MM.1S (cell line): ENCODE results near the gene PKD2L1.

Source experiments
- EZH2 ChIP-seq: fragments of 300-600 bp; sonication (generic); optimal IDR thresholded peaks from 2 replicates; pipeline ENCODE3; 2017; ENCODE audit warnings: low read depth, mild to moderate bottlenecking, antibody characterized with exemption, low read length, mixed read lengths
- EZH2phosphoT487 ChIP-seq: fragments of 300-600 bp; sonication (generic); IDR thresholded peaks from 2 replicates; pipeline ENCODE4 v1.6.1; 2018; ENCODE audit warnings: antibody characterized with exemption, low read length
- TF ChIP-seq, protein P1 (sequence below): fragments of 300-600 bp; sonication (generic); IDR thresholded peaks from 2 replicates; pipeline ENCODE4 v1.5.1; 2016; ENCODE audit warnings: antibody characterized with exemption, low read length, mixed read lengths

DNA sequence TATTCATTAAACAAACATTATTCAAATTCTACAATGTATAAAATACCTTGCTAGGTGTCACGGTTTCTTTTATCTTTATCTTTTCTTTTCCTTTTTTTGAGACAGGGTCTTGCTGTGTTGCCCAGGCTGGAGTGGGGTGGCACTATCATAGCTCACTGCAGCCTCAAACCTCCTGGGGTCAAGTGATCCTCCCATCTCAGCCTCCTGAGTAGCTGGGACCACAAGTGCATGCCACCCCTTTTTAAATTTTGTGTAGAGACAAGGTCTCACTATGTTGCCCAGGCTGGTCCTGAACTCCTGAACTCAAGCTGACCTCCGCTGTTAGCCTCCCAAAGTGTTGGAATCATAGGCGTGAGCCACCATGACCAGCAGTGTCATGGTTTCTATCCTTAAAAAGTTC is 25.6 kb downstream of the PKD2L1 start:
- TF ChIP-seq EZH2 (no peak), EZH2phosphoT487 (no peak)
- TF ChIP-seq, protein P1, sequence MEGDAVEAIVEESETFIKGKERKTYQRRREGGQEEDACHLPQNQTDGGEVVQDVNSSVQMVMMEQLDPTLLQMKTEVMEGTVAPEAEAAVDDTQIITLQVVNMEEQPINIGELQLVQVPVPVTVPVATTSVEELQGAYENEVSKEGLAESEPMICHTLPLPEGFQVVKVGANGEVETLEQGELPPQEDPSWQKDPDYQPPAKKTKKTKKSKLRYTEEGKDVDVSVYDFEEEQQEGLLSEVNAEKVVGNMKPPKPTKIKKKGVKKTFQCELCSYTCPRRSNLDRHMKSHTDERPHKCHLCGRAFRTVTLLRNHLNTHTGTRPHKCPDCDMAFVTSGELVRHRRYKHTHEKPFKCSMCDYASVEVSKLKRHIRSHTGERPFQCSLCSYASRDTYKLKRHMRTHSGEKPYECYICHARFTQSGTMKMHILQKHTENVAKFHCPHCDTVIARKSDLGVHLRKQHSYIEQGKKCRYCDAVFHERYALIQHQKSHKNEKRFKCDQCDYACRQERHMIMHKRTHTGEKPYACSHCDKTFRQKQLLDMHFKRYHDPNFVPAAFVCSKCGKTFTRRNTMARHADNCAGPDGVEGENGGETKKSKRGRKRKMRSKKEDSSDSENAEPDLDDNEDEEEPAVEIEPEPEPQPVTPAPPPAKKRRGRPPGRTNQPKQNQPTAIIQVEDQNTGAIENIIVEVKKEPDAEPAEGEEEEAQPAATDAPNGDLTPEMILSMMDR, result no peak
